Activated CD8-positive, alpha-beta T cell treated with anti-CD3 and anti-CD28 coated beads for 36 hours (primary cell): ENCODE data around the gene FZD8. TPM values are rescaled to one million over a fixed set of nuclear protein-coding genes. Genes with fewer than 3 reads are reported as not detected.

Experiments
- ATAC-seq: fragments of 200-7000 bp; cut with Tn5 transposase; one replicate; pipeline ENCODE4 v1.10.0; 2021; ENCODE audit warnings: mild to moderate bottlenecking, moderate library complexity
- CTCF ChIA-PET: fragments of 350-600 bp; sonication (Branson Sonifier 250); formaldehyde crosslinking; loops from one replicate; lab custom pipeline; 2021; ENCODE audit warnings: antibody characterized with exemption; lab: Charles Lee
- POLR2A ChIA-PET: fragments of 350-600 bp; sonication (Branson Sonifier 250); formaldehyde crosslinking; loops from one replicate; lab custom pipeline; 2021; ENCODE audit warnings: antibody characterized with exemption; lab: Charles Lee
- DNase-seq: peaks from one replicate; pipeline ENCODE4 v3.0.0-alpha.2; 2020
- H3K27ac Mint-ChIP-seq: one replicate; pipeline ENCODE4 v1.8.0; 2021; ENCODE audit warnings: mild to moderate bottlenecking, mixed read lengths
- H3K27me3 Mint-ChIP-seq: one replicate; pipeline ENCODE4 v1.8.0; 2021; ENCODE audit warnings: mixed read lengths
- H3K36me3 Mint-ChIP-seq: one replicate; pipeline ENCODE4 v1.8.0; 2021; ENCODE audit warnings: low read depth, mixed read lengths
- H3K4me1 Mint-ChIP-seq: one replicate; pipeline ENCODE4 v1.8.0; 2021; ENCODE audit warnings: low read depth, mixed read lengths
- H3K4me3 Mint-ChIP-seq: one replicate; pipeline ENCODE4 v1.8.0; 2021; ENCODE audit warnings: mild to moderate bottlenecking, moderate library complexity, mixed read lengths
- H3K9me3 Mint-ChIP-seq: one replicate; pipeline ENCODE4 v1.8.0; 2021; ENCODE audit warnings: mixed read lengths
- CTCF ChIP-seq: fragments of 200-600 bp; IDR thresholded peaks from one replicate; pipeline ENCODE4 v1.8.0; 2022; ENCODE audit warnings: antibody characterized with exemption, mild to moderate bottlenecking
- intact Hi-C: fragments of 100-400 bp; cut with micrococcal nuclease; formaldehyde crosslinking; loops from one replicate; pipeline ENCODE4 v1.10.0; 2022
- total RNA-seq, 2 experiments: library from RNA; stranded (reverse); gene quantifications; one replicate each; pipeline ENCODE4 v1.2.3, GENCODE V29; 2021

Gene FZD8
- total RNA-seq, 2 experiments from 2014 or later, result 0.14 to 0.22 TPM

GRCh38 chr10:35608328-35608672, 33.8 kb downstream of the FZD8 start:
- DNase-seq (no peak), ATAC-seq (no peak)
- Mint-ChIP-seq H3K4me3 (no peak overlapping the region), H3K27ac (no peak overlapping the region), H3K9me3 (peaks cover 5% of the 10 kb centered on the region), H3K27me3 (peaks cover 48% of the 10 kb centered on the region), H3K4me1 (peaks cover 5% of the 10 kb centered on the region), H3K36me3 (no peaks in the 10 kb centered on the region)
- ChIA-PET CTCF (no interaction called here), POLR2A (no interaction called here)
- TF ChIP-seq CTCF, result no peak
- intact Hi-C loops, result no loop called here

DNA sequence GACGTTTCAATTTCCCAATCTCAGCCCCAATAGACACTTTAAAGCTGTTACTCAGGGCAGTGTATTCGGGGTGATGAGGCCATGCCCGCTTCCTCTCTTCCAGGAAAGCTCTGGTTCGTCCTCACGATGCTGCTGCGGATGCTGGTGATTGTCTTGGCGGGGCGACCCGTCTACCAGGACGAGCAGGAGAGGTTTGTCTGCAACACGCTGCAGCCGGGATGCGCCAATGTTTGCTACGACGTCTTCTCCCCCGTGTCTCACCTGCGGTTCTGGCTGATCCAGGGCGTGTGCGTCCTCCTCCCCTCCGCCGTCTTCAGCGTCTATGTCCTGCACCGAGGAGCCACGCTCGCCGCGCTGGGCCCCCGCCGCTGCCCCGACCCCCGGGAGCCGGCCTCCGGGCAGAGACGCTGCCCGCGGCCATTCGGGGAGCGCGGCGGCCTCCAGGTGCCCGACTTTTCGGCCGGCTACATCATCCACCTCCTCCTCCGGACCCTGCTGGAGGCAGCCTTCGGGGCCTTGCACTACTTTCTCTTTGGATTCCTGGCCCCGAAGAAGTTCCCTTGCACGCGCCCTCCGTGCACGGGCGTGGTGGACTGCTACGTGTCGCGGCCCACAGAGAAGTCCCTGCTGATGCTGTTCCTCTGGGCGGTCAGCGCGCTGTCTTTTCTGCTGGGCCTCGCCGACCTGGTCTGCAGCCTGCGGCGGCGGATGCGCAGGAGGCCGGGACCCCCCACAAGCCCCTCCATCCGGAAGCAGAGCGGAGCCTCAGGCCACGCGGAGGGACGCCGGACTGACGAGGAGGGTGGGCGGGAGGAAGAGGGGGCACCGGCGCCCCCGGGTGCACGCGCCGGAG, 34.4 kb downstream of the FZD8 start:
- intact Hi-C loops, result no loop called here
- peak overlapping the region; percentile 34 for H3K4me3 Mint-ChIP-seq
- TF ChIP-seq CTCF, result no peak
- no peaks in the 10 kb centered on the region for H3K36me3 Mint-ChIP-seq
- peak; percentile 27 for ATAC-seq
- H3K27me3 Mint-ChIP-seq, result peaks cover 48% of the 10 kb centered on the region
- H3K4me1 Mint-ChIP-seq, result peaks cover 5% of the 10 kb centered on the region
- DNase-seq, result peak; percentile 19
- no peak overlapping the region for H3K27ac Mint-ChIP-seq
- CTCF ChIA-PET, result no interaction called here
- H3K9me3 Mint-ChIP-seq, result peaks cover 5% of the 10 kb centered on the region
- POLR2A ChIA-PET, result no interaction called here

DNA sequence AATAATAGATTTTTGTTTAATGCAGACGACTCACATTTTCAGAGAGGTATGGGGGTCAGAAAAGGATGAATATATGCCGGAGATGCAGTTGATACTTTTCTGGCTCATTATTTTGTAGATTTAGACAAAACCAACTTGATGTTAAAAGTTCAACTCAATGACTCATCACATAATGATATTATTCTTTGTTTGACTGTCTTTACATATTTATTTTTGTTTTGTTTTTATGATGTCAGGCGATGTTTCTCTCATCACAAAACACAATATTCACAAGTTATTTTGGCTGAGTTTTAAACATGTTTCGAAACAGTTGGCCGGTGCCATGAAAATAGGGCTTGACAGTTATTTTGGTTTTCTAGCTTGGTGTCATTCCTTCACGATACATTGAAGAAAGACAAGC, 35.7 kb downstream of the FZD8 start:
- CTCF ChIA-PET, result interaction anchor here (1.3 to 1.4 kb wide), 2 partner anchors 31 to 43 kb away, joined by 3 to 4 read pairs; no protein-coding TSS in a partner anchor

GRCh38 chr10:35605191-35605590, 36.9 kb downstream of the FZD8 start, which contains the start of gene GJD4:
TSS of gene GJD4 (plus strand) at chr10:35605341. CDS start at chr10:35605568, 227 bp downstream.
- CTCF ChIA-PET, result interaction anchor here (1.4 kb wide), 1 partner anchor 32 kb away, joined by 3 read pairs; no protein-coding TSS in a partner anchor
- DNase-seq, result no peak
- H3K4me3 Mint-ChIP-seq, result no peak within 1 kb of the TSS
- no peak for TF ChIP-seq CTCF
- no peak for ATAC-seq
- intact Hi-C loops, result no loop called here
- peaks cover 46% of the 10 kb centered on the region for H3K27me3 Mint-ChIP-seq
- H3K9me3 Mint-ChIP-seq, result peaks cover 5% of the 10 kb centered on the region
- POLR2A ChIA-PET, result no interaction called here
- peaks cover 5% of the 10 kb centered on the region for H3K4me1 Mint-ChIP-seq
- H3K36me3 Mint-ChIP-seq, result no peaks in the 10 kb centered on the region
- no peak within 1 kb of the TSS for H3K27ac Mint-ChIP-seq

More for the DNA sequence above, 35.7 kb downstream of the FZD8 start:
- peaks cover 5% of the 10 kb centered on the region for H3K4me1 Mint-ChIP-seq
- intact Hi-C loops, result no loop called here
- no peak overlapping the region for H3K4me3 Mint-ChIP-seq
- no peaks in the 10 kb centered on the region for H3K36me3 Mint-ChIP-seq
- no peak overlapping the region for H3K27ac Mint-ChIP-seq
- no peak for DNase-seq
- no peak for ATAC-seq
- TF ChIP-seq CTCF, result no peak
- POLR2A ChIA-PET, result no interaction called here
- H3K27me3 Mint-ChIP-seq, result peaks cover 48% of the 10 kb centered on the region
- H3K9me3 Mint-ChIP-seq, result peaks cover 5% of the 10 kb centered on the region

DNA sequence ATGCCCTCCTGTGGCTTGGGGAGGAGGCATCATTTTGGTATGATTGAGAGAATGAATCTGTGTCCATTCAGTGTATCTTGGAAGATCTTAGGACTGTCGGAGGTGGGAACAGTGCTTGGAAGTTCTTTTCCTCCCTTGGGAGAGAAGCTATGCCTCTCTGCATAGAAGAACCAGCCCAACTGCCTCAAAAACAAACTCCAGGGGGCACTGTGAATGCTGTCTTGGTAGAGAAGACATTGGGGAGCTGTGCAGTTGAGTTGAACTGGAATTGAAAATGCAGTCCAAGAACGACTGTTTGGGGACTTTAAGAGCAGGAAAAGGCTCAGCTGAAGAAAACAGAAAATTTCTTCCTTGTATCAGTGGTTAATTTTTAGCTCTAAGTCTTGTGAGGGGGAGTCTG, 41.9 kb downstream of the FZD8 start:
- Mint-ChIP-seq H3K27ac (no peak overlapping the region), H3K9me3 (no peaks in the 10 kb centered on the region), H3K4me3 (no peak overlapping the region), H3K27me3 (peaks cover 20% of the 10 kb centered on the region), H3K36me3 (no peaks in the 10 kb centered on the region), H3K4me1 (no peaks in the 10 kb centered on the region)
- ChIA-PET POLR2A (no interaction called here), CTCF (no interaction called here)
- DNase-seq, result no peak
- no peak for TF ChIP-seq CTCF
- intact Hi-C loops, result no loop called here
- ATAC-seq, result no peak
